ENCODE data around the gene KLHDC8A.

The KLHDC8A gene

DNA sequence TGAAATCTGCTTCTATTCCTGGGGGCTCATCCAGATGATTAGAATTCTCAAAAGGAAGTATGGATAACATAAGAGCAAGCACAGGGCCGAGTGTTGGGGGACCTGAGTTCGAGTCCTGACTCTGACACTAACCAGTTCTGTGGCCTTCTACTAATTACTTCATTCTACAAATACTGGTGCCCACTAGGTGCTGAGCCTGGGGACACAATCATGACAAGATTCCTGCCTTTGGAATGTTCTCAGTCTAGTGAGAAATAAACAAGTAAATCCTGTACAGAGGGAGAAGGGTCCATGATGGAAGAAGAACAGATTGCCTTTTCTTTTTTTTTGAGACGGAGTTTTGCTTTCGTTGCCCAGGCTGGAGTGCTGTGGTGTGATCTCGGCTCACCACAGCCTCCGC lies 32.9 kb downstream of the KLHDC8A start:
- TF ChIP-seq, protein P1, sequence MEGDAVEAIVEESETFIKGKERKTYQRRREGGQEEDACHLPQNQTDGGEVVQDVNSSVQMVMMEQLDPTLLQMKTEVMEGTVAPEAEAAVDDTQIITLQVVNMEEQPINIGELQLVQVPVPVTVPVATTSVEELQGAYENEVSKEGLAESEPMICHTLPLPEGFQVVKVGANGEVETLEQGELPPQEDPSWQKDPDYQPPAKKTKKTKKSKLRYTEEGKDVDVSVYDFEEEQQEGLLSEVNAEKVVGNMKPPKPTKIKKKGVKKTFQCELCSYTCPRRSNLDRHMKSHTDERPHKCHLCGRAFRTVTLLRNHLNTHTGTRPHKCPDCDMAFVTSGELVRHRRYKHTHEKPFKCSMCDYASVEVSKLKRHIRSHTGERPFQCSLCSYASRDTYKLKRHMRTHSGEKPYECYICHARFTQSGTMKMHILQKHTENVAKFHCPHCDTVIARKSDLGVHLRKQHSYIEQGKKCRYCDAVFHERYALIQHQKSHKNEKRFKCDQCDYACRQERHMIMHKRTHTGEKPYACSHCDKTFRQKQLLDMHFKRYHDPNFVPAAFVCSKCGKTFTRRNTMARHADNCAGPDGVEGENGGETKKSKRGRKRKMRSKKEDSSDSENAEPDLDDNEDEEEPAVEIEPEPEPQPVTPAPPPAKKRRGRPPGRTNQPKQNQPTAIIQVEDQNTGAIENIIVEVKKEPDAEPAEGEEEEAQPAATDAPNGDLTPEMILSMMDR (IDR thresholded peaks at IDR 0.05; ENCODE audit: low read depth, low read length) = no peak

DNA sequence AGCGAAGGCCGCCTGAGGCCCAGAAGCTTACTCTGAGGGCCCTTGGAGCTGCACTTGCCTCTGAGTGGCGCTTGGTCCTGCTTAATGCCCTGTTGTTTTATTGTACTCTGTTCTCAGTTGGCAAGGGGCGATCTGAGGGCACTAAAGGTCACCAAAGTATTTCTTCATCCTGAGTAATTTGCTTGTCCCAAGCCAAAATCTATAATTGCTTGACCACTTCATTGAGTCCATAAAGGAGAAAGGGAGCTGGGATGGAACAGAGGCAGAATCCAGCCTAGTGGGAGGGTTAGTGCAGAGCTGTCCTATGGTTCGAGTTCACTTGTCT lies 34.8 kb downstream of the KLHDC8A start:
- peak overlapping the region; percentile 99 for H3K4me3 ChIP-seq (ENCODE audit: low read depth, low read length)
- TF ChIP-seq, protein P1 (IDR thresholded peaks at IDR 0.05; ENCODE audit: low read depth, low read length) = no peak

More for the DNA sequence above, 32.9 kb downstream of the KLHDC8A start:
- H3K4me3 ChIP-seq (ENCODE audit: low read depth, low read length) = no peak overlapping the region

DNA sequence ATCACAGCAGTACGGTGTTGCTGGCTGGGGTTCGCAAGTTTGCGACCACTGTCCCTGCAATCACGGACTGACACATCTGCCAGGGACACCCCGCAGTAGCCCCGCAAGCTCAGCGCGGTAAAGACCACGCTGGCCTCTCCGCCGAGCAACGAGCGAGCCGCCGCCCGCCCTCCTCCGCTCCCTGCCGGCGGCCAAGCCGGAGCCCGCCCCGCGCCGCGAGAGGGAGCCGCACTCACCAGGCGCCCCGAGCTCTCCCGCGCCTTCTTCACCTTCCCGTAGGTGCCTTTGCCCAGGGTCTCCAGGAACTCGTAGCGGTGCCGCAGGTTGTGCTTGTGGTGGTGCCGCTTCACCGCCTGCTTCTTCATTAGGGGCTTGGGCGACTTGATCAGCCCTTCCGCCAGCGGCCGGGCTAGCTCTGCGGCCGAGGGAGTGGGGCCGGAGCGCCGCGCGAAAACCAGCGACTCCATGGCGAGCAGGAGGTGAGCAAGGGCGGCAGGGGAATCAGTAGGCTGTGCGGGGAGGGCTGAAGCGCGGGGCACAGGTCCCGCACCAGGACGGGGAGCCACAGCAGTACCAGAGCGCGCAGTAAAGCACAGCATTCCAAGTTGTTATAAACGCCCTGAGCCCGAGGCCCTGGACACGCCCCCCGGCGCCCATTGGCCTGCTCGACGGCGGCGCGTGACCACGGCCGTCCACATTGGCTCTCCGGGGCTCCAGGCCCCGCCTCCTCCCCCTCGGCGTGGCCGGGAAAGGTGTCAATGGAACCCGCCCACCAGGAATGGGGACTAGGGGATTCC lies 35.4 kb downstream of the KLHDC8A start, which contains the start of gene NUAK2:
Gene NUAK2, minus strand, starts transcription at position 584 of the 797 bp plus-strand sequence. Its CDS starts 117 bp downstream, at position 467.
- TF ChIP-seq, protein P1 (IDR thresholded peaks at IDR 0.05; ENCODE audit: low read depth, low read length) = 0 out of 2 replicates have a peak, but pooled peaks have one; percentile 13

DNA sequence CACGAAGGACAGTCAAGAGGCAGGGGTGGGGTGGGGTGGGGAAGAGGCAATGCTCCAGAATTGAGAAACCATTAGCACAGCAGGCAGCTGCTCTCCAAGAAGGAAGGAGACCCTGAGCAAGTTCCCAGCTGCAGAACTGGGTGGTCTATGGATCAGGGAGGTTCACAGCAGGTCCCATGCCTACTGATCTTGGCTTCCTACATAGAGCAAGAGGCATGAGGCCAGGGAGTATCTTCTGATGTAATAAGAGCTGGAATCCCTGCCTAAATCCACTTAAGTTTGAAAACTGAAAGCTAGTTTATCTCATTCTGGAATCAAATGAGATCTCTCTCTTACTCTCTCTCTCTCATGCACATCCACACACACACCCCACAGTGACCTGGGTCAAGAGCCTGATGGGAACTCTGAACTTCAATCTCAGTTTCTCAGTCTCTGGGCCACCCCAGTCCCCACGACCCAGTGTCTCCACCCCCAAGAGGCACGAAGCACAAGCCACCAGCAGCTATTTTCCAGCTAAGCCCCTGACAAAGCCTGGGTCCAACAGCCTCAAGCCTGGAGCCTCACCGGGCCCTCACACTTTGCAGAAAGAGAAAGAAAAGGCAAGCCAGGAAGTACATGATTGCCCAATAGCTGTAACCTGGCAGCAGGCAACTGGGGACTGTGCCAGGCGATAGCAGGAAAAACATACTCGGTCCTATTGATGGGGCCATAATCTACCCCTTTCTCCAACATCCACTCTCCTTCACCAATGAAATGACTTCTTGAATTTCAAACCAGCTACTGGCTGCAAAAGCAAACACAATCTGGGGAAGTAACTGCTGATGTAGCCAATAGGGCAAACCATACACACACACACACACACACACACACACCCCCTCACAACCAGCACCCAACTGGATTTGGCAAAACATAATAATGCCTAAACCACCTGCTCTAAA lies 37.4 kb downstream of the KLHDC8A start:
- H3K4me3 ChIP-seq (ENCODE audit: low read depth, low read length) = peak overlapping the region; percentile 99

More for the DNA sequence above, 35.4 kb downstream of the KLHDC8A start, which contains the start of gene NUAK2:
- peak within 1 kb of the TSS; percentile 99 for H3K4me3 ChIP-seq (ENCODE audit: low read depth, low read length)

DNA sequence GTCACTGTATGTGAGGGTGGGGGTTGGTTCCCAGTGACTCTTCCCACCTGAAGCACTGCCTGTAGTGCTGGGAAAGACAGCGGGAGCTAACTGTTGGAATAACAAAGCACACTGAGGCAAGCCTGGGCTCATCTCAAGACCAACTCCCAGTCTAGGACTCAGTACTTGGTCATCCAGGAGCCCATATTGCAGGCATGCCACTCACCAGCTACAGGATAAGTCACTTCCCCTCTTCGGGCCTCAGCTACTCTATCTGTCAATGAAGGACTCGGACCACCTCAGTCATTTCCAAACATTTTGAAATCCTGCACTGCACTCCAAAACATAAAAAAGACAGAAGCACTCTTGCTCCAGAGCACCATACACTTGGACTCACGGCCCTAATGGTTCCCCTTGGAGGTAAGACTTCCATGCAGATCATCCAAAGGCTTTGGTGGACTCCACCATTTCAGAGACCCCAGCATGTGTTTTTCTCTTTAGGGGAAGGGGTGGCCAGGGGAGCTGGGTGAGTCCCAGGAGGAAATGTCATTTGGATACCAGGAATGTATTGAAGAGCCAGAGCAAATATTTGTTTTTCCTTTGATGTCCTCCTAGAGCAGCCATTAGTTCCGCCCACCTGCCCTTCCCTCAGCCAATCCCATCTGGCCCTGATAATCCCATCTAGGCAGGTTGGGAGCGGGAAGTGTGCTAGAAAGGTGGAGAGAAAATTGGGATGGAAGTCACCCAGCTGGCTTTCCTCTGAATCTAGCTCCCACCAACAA lies 38.3 kb downstream of the KLHDC8A start:
- TF ChIP-seq, protein P1 (IDR thresholded peaks at IDR 0.05; ENCODE audit: low read depth, low read length) = no peak
- H3K4me3 ChIP-seq (ENCODE audit: low read depth, low read length) = peak overlapping the region; percentile 99

More for the DNA sequence above, 37.4 kb downstream of the KLHDC8A start:
- TF ChIP-seq, protein P1 (IDR thresholded peaks at IDR 0.05; ENCODE audit: low read depth, low read length) = no peak

DNA sequence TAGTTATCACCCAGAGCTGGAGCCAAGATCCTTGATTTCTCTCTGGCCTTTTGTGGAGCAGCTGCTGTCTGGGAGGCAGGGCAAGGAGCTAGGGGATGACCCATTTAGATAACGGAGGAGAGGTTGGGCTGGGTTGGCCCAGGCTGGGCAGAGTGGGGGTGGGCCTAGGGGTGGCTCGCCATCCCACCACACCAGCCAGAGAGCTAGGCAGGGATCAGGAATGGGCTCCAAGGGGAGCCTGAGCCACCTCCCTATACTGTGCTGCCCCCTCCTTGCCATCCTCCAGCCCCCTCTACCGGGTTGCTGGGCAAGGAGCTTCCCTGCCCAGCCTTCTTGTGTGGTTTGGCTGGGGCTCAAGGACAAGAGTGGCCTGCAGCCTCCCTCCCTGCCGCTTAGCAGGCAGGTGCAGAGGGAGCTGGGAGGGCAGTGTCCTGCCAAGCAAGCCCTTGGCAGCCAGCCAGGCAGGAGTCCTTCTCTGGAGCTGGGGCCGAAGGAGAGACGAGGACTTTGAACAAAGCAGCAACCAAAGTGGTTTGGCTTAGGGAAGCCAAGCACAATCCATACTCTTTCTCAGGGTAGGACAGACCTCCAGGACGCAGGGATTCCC lies 39.3 kb downstream of the KLHDC8A start:
- TF ChIP-seq, protein P1 (IDR thresholded peaks at IDR 0.05; ENCODE audit: low read depth, low read length) = no peak
- H3K4me3 ChIP-seq (ENCODE audit: low read depth, low read length) = peak overlapping the region; percentile 99

All from WI38 (cell line).